NCI-H2107 treated with DMSO at 0.1 percent for 48 hours (cell line): ENCODE measurements around the gene DCLK1.

Experiments used
- DNase-seq: peaks from one replicate; lab custom pipeline; 2025; ENCODE audit not compliant: unreplicated experiment; lab: John Stamatoyannopoulos, UW

DCLK1 gene

GRCh38 chr13:35954207-35954560 is 177.0 kb downstream of the DCLK1 start:
- no peak for DNase-seq

DNA sequence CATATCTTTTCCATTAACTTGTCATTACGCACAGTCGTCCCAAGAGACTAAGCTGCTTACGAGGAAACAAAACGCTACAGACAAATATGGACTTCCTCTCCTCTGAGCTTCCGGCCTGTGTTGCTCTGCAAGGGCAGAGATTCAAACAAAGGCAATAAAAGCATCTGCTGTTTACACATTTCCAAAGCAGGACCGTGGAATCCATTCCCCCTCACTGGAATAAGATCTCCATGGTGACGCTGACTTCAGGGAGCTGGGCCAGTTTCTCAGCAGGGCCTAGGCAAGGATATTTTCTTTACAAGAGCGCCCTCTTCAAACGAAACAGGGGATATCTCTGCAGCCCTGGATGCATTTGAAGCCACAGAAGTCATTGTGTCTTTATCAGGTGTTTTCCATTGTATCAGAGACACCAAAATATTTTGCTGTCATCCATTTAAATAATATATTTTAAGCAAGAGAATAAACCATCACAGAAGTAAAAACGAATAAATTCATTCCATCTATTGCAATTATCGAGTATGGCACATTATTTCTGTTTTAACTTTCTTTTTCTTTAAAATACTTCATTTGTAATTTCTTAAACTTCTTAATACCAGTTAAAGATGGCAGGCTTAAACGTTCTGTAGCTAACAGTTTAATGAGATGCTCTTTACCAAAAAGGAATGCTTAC is 177.5 kb downstream of the DCLK1 start:
- DNase-seq = peak; percentile 98

GRCh38 chr13:35947315-35947714 is 183.9 kb downstream of the DCLK1 start:
- no peak for DNase-seq

- no peak for DNase-seq
These were observed 185.8 kb downstream of the DCLK1 start for GRCh38 chr13:35945368-35945767.

DNA sequence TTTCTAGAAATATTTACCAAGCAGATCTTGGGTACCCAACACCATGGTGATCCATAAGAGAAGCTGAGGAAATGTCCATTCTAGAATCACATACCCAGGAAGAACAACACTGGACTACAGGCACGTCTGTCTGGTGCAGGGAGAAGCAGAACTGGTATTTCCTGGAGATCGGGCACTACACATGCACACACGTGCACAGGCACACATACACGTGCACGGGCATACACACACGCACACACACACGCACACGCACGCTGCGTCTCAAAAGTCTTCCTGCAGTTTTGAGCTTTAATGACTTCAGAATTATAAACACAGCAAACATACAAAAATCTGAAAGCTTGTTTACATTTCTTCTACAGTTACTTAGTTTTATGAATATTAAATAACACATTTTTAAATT is 189.8 kb downstream of the DCLK1 start:
- no peak for DNase-seq

- no peak for DNase-seq
These were observed 190.4 kb downstream of the DCLK1 start for GRCh38 chr13:35940734-35941133.

DNA sequence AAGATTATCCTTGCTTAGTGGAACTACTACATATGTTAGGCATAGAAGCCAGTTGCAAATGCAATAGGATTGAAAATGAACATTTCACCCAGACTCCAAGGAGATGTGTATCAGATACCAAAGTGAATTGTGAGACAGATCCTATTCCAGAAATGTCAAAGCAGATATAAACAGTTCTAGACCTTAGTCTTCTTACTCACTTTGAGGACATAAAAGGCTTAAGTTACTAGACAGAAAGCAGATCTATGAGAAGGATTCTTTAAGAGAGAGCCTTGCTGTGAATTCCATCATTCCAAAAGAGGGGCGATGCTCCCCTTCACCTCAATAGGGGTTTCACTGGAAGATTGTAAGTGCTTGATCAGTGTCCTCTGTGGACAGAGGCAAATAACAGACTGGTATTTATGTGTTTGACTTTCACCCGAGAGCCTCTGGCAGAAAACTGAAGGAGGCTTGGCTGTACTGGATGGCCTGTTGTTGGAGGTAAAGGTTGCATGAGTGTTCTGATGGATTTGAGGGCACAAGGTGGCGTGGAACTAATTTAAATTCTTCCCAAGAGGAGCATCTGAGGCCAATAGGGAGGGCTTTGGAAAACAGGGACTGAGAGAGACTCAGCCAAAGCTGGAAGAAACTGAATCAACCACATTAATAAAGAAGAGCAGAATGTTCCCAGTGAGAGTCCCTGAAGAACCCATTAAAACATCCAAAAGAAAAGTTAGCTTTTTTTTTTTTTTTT is 194.8 kb downstream of the DCLK1 start:
- no peak for DNase-seq

- DNase-seq = no peak
These were observed 200.2 kb downstream of the DCLK1 start for GRCh38 chr13:35930665-35931631.

- no peak for DNase-seq
These were observed 203.6 kb downstream of the DCLK1 start for GRCh38 chr13:35927567-35928021.

GRCh38 chr13:35926859-35927530 is 204.2 kb downstream of the DCLK1 start:
- DNase-seq = no peak

DNA sequence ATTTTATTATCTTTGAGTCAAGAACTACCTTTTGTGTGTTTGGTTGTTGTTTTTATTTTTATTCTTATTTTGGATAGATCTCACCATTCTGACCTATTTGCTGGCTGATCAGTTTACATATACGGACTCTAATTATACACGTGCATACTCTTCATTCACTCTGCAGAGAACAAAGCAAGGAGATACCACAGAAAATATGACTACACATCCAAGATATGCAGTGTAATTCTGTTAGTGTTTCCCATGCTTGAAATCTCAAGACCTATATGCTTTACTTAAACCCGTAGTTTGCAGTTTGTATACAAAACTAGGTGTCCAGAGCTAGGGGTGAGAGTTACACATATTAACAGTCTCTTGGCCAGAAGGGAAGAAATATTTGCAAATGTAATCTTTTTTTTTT is 205.5 kb downstream of the DCLK1 start:
- no peak for DNase-seq

DNA sequence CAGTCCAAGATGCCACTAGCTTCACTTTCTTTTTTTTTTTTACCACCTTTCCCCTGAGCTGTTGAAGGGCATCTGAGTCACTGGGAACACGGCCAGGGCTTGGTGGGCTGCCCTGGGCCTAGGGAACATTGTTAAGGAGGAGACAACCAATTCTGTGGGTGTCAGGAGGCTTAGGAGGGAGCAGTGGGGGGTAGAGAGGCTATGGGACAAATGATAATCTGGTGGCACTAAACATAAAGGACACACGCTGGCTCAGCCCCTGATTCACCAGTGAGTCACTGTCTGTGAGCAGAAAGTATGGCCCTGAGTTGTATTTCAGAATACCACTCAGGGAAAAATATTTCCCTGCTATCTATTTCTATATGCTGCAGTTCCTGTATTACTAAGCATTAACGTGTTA is 207.8 kb downstream of the DCLK1 start:
- no peak for DNase-seq

- no peak for DNase-seq
These were observed 210.4 kb downstream of the DCLK1 start for GRCh38 chr13:35920816-35921215.

GRCh38 chr13:35917942-35918645 is 213.1 kb downstream of the DCLK1 start:
- DNase-seq = no peak

DNA sequence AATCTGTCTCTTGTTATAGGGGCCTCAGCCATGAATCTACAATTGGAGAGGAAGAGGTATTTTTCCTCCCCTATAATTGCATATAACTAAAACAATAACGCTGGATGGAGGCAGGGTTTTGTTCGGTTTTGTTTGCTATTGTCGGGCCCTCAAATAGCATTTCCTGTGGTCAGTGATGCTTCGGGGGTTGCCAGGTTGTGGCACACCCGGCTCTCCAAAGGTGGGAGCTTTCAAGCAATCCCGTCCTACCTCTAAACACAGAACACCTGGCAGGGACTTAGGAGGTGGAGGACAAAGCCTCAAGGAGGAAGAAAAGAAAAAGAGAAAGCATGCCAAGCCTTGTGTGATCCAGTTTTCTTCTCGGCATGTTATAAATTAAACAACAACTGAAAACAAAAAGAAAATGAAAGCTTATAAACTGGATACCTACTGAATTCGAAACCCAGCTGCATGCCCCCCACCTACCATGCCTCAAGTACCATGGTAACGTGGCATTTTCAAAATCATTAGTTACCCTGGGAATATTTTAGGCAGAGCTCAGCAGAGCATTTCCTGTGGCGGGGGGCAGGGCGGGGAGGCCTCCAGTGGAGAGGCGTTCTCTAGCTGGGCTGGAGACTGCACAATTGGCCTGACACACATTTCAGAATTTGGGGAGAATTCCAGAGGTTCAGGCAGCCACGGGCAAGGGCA is 213.8 kb downstream of the DCLK1 start:
- no peak for DNase-seq

DNA sequence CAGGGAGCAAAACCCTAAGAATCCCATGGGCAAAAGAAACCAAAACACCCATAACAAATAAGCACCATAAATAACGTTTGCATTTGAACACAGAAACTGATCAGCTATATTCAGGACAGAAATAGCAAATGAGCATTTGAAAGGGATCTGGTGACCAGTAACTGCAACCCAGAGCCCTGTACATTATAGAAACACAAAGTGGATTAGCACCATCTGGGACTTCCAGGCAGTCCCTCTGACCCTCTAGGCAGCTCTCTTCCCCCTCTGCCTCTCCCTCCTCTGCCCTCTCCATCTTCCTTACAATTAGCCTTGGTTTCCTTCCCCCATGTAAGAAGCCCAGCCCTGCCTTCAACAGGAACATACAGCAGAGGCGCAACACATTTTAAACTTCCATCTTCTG is 215.0 kb downstream of the DCLK1 start:
- no peak for DNase-seq

DNA sequence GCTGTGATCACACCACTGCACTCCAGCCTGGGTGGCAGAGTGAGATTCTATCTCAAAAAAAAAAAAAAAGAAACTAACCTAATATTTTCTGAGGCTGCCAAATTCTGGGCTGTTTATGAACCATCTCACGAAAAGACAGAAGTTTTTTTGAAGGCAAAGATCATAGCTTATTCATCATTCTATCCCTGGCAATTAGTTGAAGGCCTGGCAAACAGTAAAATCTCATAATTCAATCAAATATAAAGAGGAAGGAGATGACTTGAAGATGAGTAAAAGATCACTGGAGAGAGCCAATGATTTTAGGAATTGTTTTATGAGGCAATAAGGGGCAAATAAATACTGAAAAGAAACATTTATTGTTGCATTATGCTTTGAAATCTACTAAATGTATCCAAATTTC is 216.5 kb downstream of the DCLK1 start:
- DNase-seq = no peak

DNA sequence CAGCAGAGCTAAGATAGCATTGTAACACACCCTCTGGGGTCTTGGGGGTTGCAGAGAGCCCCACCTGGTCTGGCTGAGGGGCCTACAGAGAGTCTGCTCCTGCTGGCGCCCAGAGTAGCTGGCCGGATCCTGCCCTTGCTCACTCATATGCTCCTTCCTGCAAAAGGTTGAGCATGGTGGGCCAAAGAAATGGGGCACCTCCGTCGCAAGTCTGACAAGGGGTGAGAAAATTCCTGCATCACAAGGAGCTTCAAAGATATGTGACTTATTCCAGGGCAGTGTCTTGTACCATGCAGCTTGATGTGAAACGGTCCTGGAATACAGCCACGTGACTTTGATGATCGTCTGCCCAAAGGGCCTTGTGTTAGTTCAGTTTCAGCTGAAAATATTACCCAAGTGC is 218.3 kb downstream of the DCLK1 start:
- DNase-seq = no peak

GRCh38 chr13:35909837-35910540 is 221.2 kb downstream of the DCLK1 start:
- DNase-seq = no peak
